NT2/D1 (cell line): ENCODE results near the gene CNPY2.

Experiments
- SUZ12 ChIP-seq: IDR thresholded peaks from 2 replicates; pipeline ENCODE4 v1.6.1; 2011; ENCODE audit not compliant: insufficient read length, insufficient read depth; ENCODE audit errors: extremely low read depth
- YY1 ChIP-seq: IDR thresholded peaks from 2 replicates; pipeline ENCODE4 v1.6.1; 2011; ENCODE audit not compliant: insufficient read length, insufficient read depth
- ZNF274 ChIP-seq: IDR thresholded peaks from 2 replicates; pipeline ENCODE4 v1.6.1; 2011; ENCODE audit warnings: mild to moderate bottlenecking, low read depth, low read length

DNA sequence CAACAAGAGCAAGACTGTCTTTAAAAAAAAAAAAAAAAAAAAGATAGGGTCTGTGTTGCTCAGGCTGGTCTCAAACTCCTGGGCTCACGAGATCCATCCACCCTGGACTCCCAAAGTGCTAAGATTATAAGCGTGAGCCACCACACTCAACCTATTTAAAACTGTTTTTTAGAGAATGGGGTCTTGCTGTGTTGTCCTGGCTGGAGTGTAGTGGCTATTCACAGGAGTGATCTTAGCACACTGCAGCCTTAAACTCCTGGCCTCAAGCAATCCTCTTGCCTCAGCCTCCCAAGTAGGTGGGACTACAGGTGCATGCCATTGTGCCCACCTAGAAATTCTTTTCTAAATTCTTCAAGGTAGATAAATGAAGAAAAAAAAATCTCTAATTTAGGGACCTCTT, 41.5 kb downstream of the CNPY2 start:
- TF ChIP-seq ZNF274, result no peak
- no peak for TF ChIP-seq YY1
- TF ChIP-seq SUZ12, result no peak
